ENCODE data around the gene RPL10A.

RPL10A gene

GRCh38 chr6:35477028-35477427 lies 8.8 kb downstream of the RPL10A start:
- DNase-seq: no peak

- no peak for DNase-seq
These were observed 9.5 kb downstream of the RPL10A start for GRCh38 chr6:35477551-35478179.

DNA sequence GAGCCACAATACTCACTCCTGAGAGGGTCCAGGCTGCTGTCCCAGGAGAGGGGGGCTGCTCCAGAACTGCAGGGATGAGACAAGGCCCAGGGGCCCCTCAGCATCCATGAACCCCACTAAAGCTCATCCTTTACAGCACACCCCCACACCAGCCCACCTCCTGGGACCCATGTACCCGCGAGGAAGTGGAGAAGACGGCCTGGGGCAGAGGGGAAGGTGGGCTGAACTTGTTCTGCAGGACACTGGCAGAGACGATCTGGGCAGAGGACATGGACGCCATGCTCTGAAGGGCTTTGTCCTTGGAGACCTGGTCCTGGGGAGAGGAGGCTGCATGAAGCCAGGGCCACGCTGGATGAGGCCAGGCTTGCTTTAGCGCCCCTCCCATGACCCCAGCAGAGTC lies 10.1 kb downstream of the RPL10A start:
- DNase-seq: no peak

DNA sequence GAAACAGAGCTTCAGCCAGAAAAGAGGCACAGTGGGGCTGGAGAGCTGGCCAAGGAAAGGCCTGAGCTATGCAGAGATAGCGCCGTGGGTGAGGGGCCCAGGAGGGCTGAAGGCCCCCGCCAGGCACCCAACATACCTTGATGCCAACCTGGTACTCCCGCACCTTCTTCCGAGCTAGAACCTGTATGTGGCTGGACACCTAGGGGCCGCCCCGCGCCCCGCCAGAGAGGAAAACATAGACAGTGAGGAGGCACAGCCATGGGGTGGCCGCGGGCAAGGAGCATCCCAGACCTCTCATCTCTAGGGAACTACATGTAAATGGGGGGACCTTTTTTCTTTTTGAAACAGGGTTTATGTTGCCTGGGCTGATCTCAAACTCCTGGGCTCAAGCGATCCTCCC lies 12.0 kb downstream of the RPL10A start:
- DNase-seq: no peak

GRCh38 chr6:35481226-35481625 lies 13.0 kb downstream of the RPL10A start:
- DNase-seq: no peak

GRCh38 chr6:35483062-35483461 lies 14.9 kb downstream of the RPL10A start:
- DNase-seq: no peak

DNA sequence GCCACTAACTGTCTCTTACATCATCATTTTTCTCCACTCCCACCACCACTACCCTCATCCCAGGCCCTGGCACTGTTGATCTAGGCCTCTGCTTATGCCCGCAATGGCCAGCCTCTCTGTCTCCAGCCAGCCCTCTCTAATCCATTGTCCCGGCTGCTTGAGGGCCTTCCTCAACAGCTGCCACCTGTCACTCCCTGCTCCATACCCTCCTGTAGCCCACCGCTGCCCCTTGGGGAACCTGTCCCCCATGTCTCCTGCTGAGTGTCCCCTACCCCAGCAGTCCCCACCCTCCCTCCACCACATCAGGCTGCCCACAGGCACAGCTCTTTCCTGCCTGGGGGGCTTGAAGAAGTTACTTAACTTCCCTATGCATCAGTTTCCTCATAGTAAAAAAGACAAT lies 15.3 kb downstream of the RPL10A start:
- no peak for DNase-seq

DNA sequence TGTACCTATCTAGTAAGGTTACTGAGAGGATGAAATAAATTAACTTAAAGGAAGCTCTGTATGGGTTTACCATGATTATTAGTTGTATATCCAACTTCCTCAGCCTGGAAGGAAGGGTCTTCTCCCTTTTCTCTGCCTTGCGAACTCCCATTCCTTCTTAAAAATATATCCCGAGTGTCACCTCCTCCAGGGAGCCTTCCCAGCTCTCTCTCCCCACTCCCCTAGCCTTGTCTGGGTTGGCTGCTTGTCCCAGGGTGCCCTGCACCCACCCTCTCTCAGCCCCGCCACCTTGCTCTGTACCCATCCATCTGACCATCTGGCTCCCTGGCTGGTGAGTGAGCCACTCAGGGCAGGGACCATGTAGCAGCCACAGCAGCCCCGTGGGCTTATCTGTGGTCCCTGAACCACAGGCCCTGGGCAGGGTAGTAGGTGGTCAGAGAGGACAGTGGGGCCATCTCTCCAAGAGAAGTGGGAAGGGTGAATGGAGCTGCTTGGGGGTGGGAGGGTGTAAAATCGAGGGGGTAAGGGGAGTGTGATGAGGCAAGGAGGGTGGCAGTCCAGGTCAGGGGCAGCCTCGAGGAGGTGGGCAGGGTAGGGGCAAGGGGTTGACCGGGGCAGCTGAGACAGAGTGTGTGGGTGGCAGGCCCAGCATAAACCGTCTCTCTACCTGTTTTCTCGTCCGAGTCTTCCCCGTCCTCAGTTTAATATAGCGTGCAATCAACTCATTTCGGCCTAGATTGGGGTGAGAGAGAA lies 15.9 kb downstream of the RPL10A start:
- no peak for DNase-seq

GRCh38 chr6:35484921-35485392 lies 16.8 kb downstream of the RPL10A start:
- no peak for DNase-seq

GRCh38 chr6:35485402-35485877 lies 17.2 kb downstream of the RPL10A start:
- DNase-seq: no peak

- DNase-seq: peak; percentile 30
These were observed 18.1 kb downstream of the RPL10A start for GRCh38 chr6:35486005-35486925.

DNA sequence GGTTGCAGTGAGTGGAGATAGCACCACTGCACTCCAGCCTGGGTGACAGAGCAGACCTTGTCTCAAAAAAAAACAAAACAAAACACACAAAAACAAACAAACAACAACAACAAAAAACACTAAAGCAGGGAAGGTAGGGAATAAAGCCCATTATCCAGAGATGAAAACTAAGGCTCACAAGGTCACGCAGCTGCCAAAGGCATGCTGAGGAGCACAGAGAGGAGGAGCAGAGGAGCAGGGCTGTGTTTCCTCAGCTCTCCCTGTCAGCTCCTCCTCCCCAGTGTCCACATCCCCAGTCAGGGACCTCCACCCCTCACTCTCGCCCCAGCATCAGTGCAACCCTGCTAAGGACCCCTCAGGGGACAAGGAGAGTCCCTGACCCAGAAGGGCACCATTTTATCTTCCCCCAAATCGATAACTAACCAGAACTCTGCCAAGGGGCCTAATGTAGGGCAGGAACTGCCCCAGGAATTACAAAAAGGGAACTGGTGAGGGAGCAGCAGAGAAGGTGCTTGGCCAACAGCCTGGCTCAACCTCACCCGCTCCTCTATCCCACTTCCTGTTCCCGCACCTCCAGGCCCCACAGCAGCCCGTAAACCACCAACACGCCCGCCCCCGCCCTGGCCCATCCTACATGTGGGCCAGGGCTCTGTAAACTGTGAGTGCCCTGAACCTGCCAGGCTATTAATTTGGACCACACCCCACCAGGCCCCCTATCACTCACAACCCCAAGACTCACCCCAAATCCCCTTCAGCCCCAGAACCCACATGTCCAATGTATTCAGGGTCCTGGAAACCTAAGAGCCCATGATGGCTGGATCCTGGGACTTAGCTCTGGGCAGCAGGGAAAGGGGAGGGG lies 19.7 kb downstream of the RPL10A start:
- DNase-seq: no peak

GRCh38 chr6:35488517-35488862 lies 20.3 kb downstream of the RPL10A start:
- DNase-seq: no peak

- DNase-seq: no peak
These were observed 20.9 kb downstream of the RPL10A start for GRCh38 chr6:35489066-35489465.

DNA sequence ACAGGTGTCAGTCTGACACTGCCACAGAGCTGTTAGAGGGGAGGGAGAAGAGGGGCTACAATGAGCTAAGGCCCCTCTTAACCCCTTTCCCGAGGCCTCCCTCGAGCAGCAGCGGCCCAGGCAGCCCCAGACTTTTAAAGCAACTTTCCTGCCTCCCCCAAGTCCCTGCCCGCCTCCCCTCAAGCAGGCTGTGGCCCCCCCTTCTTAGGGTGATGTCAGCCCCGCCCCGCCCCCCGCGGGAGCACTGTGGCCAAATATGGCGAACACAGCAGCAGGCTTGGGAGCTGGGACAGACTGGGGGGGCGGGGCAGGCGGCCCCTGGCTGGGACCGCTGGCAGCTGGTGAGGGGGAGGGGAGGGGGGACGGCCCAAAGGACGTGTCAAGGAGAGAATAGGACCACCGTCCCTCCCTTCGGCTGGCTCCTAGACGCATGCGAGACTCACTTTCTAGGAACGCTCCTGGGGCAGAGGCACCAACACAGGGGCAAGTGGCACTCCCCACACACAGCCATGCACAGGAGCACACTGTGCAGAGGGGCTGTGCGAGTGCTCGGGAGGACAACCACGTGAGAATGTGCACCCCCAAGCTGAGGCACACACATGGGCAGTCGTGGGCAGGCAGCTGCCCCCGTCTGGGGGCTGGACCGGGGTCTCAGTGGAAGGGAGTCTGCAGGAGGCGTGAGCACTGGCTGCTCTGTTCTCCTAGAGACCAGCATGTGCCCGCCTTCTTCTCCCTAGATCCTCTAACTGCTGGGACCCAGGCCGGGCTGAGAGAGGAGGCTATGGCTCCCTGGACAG lies 22.0 kb downstream of the RPL10A start:
- DNase-seq: no peak

GRCh38 chr6:35490821-35491557 lies 22.8 kb downstream of the RPL10A start:
- no peak for DNase-seq

- no peak for DNase-seq
These were observed 23.5 kb downstream of the RPL10A start for GRCh38 chr6:35491558-35492257.

- no peak for DNase-seq
These were observed 24.2 kb downstream of the RPL10A start for GRCh38 chr6:35492258-35492973.

DNA sequence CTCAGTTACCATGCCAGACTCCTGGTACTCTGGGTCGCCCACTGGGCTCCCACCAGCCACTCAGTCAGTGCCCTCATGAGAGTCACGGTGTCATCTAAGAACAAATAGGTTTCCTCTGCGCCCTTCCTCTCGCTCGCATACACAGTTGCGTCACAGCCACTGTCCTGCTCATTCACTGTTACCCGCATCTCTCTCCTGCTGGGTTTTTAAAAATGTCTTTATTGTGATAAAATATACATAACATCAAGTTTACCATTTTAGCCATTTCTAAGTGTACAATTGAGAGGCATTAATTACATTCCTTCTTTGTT lies 24.7 kb downstream of the RPL10A start:
- DNase-seq: no peak
